Posterior vena cava (tissue), 2 donors: ENCODE data around the gene TEX264. TPM values are rescaled to one million over a fixed set of nuclear protein-coding genes. Genes with fewer than 3 reads are reported as not detected.
"Not testable (repeated sequence)": the region's sequence is repeated elsewhere in the genome, so short reads cannot be mapped to it uniquely, and the experiment has no call there.

ENCODE experiments used
- DNase-seq: peaks from one replicate; pipeline ENCODE4 v3.0.0-alpha.2; 2020; ENCODE audit warnings: low spot score
- intact Hi-C, 2 donors: fragments of 100-400 bp; cut with DNase I; formaldehyde crosslinking; loops; one replicate each; pipeline versions ENCODE4 v1.14.1 to v1.14.2; 2022 to 2023
- total RNA-seq, 2 donors: library from RNA; stranded (reverse); fragmentation: NEBNext Ultra II Directional; extraction: Animal tissue kit (Norgen Biotek cat#: 25700); gene quantifications; one replicate each; pipeline ENCODE4 v1.2.1, GENCODE V29; 2021
- donor health status: DM: yes; HTN: yes; CAD: no.
- donor health status: DM: yes; HTN: yes; CAD: no.

The TEX264 gene
- total RNA-seq, 2 donors from 2014 or later: 17.8 to 24.8 TPM

DNA sequence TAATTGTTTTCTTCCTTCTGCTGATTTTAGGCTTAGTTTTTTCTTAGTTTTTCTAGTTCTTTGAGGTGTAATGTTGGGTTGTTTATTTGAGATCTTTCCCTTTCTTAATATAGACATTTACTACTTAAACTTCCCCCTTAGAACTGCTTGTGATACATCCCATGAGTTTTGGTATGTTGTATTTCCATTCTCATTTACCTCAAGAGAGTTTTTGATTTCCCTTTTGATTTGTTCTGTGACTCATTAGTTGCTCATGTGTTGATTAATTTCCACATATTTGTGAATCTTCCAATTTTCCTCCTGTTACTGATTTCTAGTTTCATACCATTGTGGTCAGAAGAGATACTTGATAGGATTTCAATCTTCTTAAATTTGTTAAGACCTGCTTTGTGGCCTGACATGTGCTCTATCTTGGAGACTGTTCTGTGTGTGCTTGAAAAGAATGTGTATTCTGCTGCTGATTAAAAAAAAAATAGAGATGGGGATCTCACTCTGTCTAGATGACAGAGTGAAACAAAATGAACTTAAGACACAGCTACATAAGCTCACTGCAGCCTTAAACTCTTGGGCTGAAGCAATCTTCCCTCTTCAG, 58.1 kb downstream of the TEX264 start:
- no peak for DNase-seq
- intact Hi-C loops: no loop called here

DNA sequence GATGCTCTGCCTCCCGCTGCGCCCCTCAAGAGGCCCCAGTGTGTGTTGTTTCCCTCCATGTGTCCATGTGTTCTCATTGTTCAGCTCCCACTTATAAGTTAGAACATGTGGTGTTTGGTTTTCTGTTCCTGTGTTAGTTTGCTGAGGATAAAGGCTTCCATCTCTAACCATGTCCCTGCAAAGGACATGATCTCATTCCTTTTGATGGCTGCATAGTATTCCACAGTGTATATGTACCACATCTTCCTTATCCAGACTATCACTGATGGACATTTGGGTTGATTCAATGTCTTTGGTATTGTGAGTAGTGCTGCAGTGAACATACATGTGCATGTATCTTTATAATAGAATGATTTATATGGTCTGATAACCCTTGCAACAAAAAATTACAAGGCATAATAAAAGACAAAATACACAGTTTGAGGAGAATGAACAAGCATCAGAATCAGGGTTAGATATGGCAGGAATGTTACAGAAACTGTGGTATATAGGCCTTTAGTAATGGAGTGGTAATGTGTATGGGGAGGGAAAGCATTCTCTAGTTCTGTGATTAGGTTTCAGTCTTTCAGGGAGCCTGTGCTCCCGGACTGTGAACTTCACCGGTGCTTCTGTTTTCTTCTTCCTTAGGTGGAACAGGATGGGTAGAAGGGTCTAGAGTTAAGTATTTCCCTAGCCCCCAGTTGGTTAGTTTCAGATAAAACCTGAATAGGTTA, 63.0 kb downstream of the TEX264 start:
- no peak for DNase-seq
- intact Hi-C loops: no loop called here

DNA sequence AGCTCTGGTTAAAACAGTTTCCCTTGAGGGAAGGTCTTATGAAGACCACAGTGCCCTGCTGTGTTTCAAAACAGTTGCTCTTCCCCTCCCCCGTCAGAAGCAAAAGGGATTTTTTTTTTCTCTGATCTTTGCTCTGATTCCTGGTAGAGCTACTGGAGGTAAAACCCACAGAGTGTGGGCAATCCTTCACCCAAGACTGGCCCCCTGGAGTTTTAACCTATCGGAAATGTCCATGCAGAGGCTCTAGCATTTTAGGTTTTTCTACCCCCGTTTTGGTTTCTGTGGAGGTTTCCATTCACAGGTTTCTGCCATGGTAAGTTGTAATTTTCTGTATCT, 63.5 kb downstream of the TEX264 start:
- DNase-seq: no peak
- intact Hi-C loops: no loop called here

DNA sequence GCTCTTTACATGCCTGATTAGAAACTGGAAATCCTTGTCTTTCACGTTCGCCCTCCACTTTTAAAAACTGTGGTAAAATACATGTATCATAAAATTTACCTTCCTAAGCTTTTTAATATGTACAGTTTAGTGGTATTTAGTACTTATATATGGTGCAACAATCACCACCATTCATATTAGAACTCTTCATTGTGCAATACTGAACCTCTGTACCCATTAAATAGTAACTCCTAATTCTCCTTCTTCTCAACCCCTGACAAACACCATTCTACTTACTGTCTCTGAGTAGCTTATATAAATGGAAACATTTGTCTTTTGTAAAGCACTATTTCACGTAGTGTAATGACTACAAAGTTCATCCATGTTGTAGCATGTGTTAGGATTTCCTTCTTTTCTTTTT, 64.0 kb downstream of the TEX264 start:
- intact Hi-C loops: loop anchor here in 1 of 2 donors (5.0 kb wide), 1 partner anchor 948 kb away; no protein-coding TSS in a partner anchor

DNA sequence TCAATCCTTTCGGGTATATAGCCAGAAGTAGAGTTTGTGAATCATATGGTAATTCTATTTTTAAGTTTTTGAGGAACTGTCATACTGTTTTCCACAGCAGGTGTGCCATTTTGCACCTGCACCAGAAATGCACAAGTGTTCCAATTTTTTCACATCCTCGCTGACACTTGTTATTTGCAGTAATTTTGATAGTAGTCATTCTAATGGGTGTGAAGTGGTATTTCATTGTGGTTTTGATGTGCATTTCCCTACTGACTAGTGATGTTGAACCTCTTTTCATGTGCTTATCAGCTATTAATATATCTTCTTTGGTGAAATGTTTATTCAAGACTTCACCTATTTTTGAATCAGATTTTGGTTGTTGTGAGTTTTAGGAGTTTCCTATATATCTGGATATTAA, 64.9 kb downstream of the TEX264 start:
- intact Hi-C loops: loop anchor here in 1 of 2 donors (5.0 kb wide), 1 partner anchor 949 kb away; no protein-coding TSS in a partner anchor
- DNase-seq: no peak

More for the DNA sequence above, 64.0 kb downstream of the TEX264 start:
- no peak for DNase-seq

DNA sequence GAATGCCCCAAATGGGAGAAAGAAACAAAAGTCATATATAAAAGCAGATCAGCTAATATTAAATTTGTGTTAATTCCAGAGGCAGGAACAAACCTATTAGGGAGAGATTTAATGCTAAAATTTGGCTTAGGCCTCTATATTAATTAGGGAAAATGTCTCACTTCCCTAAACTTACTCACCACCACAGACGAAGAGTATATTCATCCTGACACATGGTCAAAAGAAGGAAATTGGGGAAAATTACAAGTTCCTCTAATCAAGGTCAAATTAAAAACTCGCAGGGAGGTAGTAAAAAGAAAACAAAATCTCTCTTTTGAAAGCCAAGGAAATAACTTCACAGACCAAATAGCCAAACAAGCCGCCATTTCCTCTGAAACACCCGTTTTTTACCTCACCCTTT, 68.1 kb downstream of the TEX264 start:
- intact Hi-C loops: loop anchor here in 1 of 2 donors (5.0 kb wide), 1 partner anchor 952 kb away; no protein-coding TSS in a partner anchor
- no peak for DNase-seq

DNA sequence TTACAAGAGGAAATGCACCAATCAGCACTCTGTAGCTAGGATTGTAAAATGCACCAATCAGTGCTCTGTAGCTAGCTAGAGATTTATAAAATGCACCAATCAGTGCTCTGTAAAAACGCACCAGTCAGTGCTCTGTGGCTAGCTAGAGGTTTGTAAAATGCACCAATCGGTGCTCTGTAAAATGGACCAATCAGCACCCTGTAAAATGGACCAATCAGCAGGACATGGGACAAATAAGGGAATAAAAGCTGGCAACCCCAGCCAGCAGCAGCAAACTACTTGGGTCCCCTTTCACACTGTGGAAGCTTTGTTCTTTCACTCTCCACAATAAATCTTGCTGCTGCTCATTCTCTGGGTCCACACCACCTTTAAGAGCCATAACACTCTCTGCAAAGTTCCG, 71.3 kb downstream of the TEX264 start:
- intact Hi-C loops, DNase-seq: not testable (repeated sequence)

DNA sequence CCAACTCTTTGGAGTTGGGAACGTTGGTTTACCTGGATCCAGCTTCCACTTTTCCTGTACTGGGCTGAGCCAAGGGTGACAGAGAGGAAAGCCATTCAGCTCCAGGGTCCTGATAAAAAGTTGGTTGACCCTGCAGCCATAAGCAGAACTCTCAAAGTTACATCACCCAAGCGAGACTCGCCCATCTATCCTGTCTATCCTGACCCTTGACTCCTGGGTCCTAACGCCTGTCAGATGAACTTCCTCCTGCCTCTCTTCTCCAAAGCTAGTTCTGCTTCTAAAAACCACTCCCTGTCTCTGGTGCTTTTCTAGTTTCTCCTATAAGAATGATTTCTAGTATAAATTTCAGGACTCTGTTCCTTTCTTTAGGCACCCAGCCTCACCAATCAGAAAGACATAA, 71.9 kb downstream of the TEX264 start:
- DNase-seq, intact Hi-C loops: not testable (repeated sequence)

DNA sequence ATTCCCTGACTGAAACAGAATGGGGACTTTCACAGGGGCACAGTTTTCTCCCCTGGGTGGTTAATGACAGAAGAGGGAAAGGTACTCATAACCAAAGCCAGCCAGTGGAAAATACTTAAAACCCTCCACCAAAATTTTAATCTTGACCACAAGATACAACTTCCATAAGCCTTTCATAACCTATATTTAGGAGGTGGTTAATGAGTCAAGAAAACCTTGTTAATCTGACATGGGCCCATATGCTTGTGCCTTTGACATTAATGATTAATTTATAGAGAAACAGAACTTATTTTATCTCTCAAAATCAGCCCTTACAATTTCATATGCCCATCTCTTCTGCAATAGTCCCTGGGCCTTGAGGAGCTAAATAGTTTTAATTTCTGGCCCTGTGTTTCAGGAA, 76.8 kb downstream of the TEX264 start:
- intact Hi-C loops: no loop called here
- DNase-seq: no peak

DNA sequence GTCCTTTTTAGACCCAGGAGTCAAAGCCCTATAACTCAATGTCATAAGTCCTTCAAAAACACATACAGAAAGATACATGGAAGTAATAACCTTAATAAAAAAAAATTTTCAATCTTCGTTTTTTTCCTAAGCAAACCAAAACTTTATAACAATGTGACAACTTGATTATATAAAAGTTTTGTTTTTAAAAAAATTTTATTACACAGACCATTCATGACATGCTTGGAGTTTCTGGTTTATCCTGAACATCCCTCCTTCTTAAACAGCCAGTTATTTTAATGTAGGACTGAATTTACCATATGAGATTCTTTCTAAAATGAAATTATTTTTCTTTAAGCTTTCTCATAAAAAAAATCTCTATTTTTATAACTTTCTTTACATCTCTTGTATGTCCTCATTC, 77.3 kb downstream of the TEX264 start:
- intact Hi-C loops: no loop called here

DNA sequence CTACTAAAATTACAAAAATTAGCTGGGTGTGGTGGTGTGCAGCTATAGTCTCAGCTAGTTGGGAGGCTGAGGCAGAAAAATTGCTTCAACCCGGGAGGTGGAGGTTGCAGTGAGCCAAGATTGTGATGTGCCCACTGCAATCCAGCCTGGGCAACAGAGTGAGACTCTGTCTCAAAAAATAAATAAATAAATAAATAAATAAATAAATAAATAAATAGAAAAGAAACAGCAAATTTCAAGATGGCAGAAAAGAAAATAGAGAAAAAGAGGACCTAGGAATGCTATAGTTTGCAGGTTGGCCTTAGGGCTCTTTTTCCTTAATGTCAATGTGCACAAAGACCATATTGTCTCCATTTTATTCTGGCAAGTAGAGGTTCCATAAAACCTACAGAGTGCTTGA, 79.8 kb downstream of the TEX264 start:
- no peak for DNase-seq
- intact Hi-C loops: no loop called here

More for the DNA sequence above, 77.3 kb downstream of the TEX264 start:
- DNase-seq: no peak

DNA sequence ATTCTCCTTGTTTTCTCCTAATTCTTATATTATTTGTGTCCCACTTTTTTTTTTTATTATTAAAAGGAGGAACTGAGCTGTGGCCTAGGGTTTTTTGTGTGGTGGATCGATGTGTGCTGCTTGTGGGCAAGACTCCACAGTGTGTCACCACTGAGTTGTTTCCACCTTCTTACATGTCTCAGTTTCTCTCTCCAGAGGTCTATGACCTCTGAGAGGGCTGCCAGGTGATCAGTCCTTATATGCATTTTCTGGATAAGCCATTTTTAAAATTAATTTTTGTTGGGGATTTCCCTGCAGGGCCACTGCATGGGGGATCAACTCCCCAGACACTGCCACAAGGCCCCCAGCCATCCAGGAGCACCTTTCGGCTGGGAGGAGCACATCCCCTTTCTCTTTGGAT, 80.2 kb downstream of the TEX264 start:
- DNase-seq: no peak
- intact Hi-C loops: no loop called here

Other genes starting within 250 kb of the TEX264 start
- gene DCAF1, start 171.2 kb upstream of the TEX264 start, total RNA-seq: 10 to 100 TPM; 13.7 to 19.3 TPM
- 10 to 100 TPM; 20.0 to 21.2 TPM for gene RAD54L2, start 132.5 kb upstream of the TEX264 start, total RNA-seq
- under 1 TPM; 0.14 to 0.24 TPM for gene GRM2, start 35.8 kb downstream of the TEX264 start, total RNA-seq
- gene IQCF6, start 108.0 kb downstream of the TEX264 start, total RNA-seq: not detected
- not detected for gene IQCF2, start 190.4 kb downstream of the TEX264 start, total RNA-seq
- gene IQCF5, start 204.3 kb downstream of the TEX264 start, total RNA-seq: not detected
- not detected for gene IQCF1, start 232.1 kb downstream of the TEX264 start, total RNA-seq